Stimulated activated CD8-positive, alpha-beta memory T cell treated with anti-CD3 and anti-CD28 coated beads, Interleukin-12 subunit alpha, Interleukin-12 subunit beta, amount 100 ng/mL, for 4 hours (primary cell): ENCODE results near the gene GALNT6.

ENCODE experiments used
- DNase-seq: peaks from one replicate; pipeline ENCODE4 v3.0.0-alpha.2; 2020; ENCODE audit warnings: low read depth

Gene GALNT6

GRCh38 chr12:51391283-51392123 lies at the start of gene GALNT6:
Gene GALNT6 (minus strand): TSS chr12:51391406. CDS start chr12:51379781, 11,625 bp downstream.
- DNase-seq, result peak; percentile 62

GRCh38 chr12:51439330-51439729 lies 48.1 kb upstream of the GALNT6 start:
- no peak for DNase-seq

- DNase-seq, result no peak
Observed at GRCh38 chr12:51437431-51437830, 46.2 kb upstream of the GALNT6 start.

GRCh38 chr12:51434305-51434704 lies 43.1 kb upstream of the GALNT6 start:
- DNase-seq, result no peak

GRCh38 chr12:51432921-51433320 lies 41.7 kb upstream of the GALNT6 start:
- no peak for DNase-seq

DNA sequence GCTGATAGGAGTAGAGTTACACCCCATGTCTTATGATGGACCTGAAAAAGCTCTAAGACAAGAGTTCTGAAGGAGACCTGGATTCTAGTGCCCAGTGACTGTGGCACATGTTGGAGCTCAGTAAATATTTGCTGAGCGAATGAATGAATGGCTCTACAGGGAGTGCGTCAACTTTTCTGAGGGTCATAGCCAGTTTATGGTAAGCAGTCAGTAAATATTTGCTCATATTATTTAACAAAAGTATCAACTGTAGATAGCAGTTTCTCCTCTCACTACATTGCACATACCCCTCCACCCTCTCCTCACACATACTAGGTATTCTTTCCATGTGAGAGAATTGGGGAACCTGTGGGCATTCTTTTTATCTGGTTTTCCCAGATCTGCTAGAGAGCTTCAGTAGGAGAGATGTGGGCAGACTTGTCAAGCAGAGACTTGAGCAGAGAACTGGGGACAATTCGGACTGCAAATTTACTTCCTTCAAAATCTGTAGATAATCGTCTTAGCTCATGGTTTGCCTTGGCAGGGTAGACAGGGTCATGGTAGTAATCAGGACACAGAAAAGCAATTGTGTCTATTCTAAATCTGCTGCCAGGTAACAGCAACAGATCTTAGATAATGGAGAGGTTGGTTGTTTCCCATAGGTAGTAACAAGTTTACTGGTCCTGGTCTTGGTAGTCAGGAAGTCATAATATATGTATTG lies 39.1 kb upstream of the GALNT6 start:
- no peak for DNase-seq

GRCh38 chr12:51429700-51430099 lies 38.5 kb upstream of the GALNT6 start:
- no peak for DNase-seq

GRCh38 chr12:51428256-51428655 lies 37.0 kb upstream of the GALNT6 start:
- DNase-seq, result no peak

DNA sequence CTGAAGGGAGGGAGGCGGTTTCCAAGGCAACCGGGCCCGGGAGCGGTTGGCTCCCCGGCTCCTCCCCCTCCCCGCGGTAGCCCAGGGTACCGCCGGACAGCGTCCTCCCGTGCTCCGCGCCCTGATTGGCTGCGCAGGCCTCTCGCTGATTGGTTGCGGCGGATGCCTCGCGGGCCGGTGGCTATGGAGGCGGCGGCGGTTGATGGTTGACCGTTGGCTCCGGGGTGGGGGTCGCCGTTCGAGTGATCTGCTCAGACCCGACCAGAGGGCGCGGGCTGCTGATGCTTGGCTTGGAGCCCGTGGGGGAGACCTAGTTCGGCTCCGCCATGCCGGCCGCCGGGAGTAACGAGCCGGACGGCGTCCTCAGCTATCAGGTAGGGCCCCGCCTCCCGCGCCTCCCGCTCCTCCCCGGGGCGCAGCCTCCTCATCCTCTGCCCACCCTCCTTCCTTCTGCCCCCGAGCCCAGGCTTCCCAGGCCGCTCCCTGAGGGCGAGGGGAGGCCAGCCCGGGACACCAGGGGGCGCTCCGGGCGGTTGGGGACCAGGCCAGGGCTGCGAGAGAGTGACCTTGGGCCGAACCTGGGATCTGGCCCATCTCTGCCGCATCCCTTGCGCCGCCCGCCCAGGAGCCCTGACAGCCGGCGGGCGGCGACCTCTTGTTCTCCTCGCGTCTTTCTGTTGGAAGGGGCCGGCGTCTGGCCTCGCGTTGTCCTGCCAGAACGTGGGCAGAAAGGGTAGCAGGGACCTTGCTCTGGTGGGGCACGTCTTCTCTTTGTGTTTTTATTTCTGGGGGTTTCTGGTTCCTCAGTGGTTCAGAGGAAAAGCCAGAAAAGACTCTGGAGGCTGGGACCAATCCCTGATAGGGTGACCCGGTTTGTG lies 33.7 kb upstream of the GALNT6 start, which contains the start of gene SLC4A8:
Gene SLC4A8 (plus strand): TSS at position 170 of the 878 bp plus-strand sequence. CDS start 157 bp downstream, at position 327.
- DNase-seq, result peak; percentile 56

DNA sequence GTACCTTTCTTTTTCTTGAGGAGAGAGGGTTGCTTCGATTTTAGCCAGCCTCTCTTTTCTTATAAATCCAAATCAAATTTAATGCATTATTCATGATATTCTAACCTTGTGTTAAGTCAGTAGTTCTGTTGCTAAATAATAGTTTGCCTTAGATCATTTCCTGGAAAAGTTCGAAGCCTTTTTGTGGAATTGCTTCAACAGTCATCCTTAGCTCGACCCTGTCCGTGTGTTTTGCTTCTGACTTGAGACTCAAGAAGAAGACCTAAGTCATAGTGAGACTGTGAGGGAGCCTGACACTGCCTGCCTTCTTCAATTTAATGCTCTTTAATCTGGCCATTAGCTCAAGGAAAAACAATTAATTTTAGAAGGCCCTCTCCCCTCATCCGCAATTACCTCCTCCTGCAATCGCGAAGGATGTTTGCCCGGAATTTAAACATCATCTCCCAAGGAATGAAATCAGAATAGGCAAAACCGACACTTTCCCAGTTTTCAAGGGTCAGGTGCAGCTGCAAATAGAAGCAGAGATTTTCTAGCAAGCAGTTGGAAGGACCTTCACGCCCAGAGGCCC lies 33.0 kb upstream of the GALNT6 start:
- DNase-seq, result no peak

GRCh38 chr12:51421266-51421884 lies 30.2 kb upstream of the GALNT6 start:
- no peak for DNase-seq

DNA sequence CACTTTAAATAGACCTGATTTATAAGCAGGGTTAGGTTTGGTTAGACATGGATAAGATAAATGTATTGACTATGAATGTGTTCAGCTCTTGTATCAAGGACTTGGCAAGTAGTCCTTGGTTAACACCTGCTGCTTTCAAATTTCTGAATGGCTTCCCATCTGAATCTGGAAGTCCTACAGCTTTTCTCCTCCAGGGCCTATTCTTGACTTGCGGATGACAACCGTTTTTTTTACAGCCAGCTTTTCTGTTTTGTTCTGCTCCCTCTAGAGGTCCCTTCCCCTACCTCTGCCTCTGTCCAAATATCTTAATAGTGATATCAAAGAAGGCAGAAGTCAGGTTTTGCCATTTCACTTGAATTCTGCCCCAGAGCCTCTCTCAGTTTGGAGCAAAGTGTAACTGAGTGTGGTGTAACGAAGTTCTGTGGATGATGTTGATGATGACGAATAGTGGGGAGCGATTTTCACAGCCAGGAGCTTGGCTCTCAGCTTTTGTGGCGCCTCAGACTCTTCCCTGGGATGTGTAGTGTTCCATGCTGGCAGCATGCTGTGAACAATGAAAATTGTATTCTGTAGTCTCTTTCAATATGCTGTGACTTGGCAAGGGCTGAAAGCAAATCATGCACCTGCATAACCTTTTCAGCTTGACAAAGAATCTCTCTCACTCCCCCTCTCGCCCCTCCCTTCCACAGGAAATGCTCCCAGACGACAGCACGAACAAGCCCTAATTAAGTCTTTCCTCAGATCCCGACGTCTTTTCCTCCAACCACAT lies 28.4 kb upstream of the GALNT6 start:
- DNase-seq, result no peak

- no peak for DNase-seq
Observed at GRCh38 chr12:51417826-51418225, 26.6 kb upstream of the GALNT6 start.

- DNase-seq, result no peak
Observed at GRCh38 chr12:51415931-51416330, 24.7 kb upstream of the GALNT6 start.

GRCh38 chr12:51413791-51414190 lies 22.6 kb upstream of the GALNT6 start:
- no peak for DNase-seq

DNA sequence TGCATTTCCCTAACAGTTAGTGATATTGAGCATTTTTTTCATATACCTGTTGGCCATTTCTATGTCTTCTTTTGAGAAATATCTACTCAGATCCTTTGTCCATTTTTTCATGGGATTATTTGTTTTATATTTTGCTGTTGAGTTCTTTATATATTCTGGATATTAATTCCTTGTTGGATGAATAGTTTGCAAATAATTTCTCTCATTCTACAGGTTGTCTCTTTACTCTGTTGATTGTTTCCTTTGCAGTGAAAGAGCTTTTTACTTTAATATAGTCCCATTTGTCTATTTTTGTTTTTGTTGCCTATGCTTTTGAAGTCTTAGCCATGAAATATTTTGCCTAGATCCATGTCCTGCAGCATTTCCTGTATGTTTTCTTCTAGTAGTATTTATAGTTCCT lies 21.9 kb upstream of the GALNT6 start:
- no peak for DNase-seq

GRCh38 chr12:51409846-51410245 lies 18.6 kb upstream of the GALNT6 start:
- DNase-seq, result no peak

DNA sequence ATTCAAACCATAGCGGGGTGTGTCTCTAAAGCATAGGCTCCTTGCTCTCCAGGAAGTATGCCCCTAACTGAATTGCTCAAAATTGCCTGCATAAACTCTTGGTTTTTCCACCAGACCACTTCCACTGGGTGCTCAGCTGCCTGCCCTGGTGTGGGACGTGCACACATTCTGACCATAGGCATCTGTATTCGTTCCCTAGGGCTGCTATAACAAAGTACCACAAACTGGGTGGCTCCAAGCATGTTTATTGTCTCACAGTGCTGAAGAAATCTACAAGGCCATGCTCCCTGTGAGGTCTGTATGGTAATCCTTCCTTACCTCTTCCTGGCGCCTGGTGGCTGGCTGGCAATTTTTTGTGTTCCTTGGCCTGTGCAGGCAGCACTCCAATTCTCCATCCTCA lies 16.4 kb upstream of the GALNT6 start:
- no peak for DNase-seq

DNA sequence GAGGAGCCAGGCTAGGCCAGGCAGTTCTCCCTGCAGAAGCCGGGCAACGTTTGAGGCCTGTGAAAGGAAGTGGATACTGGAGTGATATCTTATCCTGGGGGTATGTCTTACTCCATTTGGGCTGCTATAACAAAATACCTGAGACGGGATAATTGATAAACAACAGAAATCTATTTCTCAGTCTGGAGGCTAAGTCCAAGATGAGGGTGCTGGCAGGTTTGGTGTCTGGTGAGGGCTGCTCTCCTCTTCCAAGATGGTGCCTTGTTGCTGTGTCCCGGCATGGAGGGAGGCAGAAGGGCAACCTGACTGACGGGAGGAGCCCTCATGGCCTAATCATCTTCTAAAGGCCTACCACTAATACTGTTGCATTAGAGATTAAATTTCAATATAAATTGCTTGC lies 15.7 kb upstream of the GALNT6 start:
- DNase-seq, result no peak

DNA sequence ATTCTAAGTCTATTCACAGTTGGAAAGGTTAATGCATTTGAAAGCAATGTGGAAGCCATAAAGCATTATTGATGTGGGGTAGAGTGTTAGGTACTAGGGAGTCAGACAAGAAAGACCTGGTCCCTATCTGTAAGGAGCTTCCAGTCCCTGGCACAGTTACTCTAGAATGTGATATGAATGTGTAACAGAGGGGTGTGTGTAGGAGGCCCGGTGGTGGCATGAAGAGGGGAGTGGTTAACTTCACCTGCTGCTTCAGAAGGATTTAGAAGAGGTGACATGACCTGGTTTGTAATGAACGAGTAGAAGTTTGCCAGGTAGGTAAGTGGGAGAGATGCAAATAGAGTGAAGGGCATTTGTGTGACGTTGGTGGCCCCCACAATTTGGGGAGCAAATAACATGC lies 15.1 kb upstream of the GALNT6 start:
- DNase-seq, result no peak

- no peak for DNase-seq
Observed at GRCh38 chr12:51405801-51406207, 14.6 kb upstream of the GALNT6 start.
